CD4-positive, alpha-beta T cell treated with Interleukin-17A for 4 hours (primary cell): ENCODE data around the gene MRPL42.
"Not testable (repeated sequence)": the region's sequence is repeated elsewhere in the genome, so short reads cannot be mapped to it uniquely, and the experiment has no call there.

Source experiments
- DNase-seq: peaks from one replicate; pipeline ENCODE4 v3.0.0-alpha.2; 2020; ENCODE audit warnings: mixed read lengths

Gene MRPL42

GRCh38 chr12:93467351-93468007 is at the start of gene MRPL42:
TSS of gene MRPL42 (plus strand) at chr12:93467514. CDS start at chr12:93469286, 1,772 bp downstream.
- DNase-seq = peak; percentile 92

GRCh38 chr12:93417967-93418480 is 49.3 kb upstream of the MRPL42 start:
- DNase-seq = no peak

- DNase-seq = no peak
Measured at GRCh38 chr12:93419388-93420034, 47.8 kb upstream of the MRPL42 start.

DNA sequence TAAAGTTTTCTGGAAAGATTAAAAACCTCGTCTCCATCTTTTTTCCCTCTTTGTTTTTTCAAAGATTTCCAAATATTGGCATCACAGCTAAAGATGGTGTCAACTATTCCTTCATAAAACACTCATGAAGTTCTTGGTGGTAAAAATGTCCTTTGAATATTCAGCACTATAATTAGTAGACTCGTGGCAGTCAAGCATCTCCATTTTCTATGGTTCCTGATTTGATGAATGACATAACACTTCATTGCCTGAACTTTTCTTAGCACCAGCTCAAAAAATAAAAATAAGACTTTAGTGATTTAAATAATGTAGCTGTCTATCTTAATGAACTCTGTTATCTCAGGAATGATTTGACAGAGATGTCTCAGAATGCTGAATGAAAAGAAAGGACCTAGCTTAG is 45.3 kb upstream of the MRPL42 start:
- no peak for DNase-seq

GRCh38 chr12:93425736-93426411 is 41.4 kb upstream of the MRPL42 start:
- no peak for DNase-seq

- no peak for DNase-seq
Measured at GRCh38 chr12:93426412-93426805, 40.9 kb upstream of the MRPL42 start.

GRCh38 chr12:93427779-93428564 is 39.3 kb upstream of the MRPL42 start:
- DNase-seq = no peak

DNA sequence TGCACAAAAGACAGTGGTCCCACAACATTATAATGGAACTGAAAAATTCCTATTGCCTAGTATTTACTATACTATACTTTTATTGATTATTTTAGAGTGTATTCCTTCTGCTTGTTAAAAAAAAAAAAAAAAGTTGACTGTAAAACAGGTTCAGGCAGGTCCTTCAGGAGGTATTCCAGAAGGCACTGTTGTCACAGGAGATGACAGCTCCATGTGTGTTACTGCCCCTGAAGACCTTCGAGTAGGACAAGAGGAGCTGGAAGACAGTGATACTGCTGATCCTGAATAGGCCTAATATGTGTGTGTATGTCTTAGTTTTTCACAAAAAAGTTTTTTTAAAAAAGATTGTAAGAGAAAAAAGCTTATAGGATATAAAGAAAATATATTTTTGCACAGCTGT is 37.9 kb upstream of the MRPL42 start:
- no peak for DNase-seq

- DNase-seq = no peak
Measured at GRCh38 chr12:93429852-93430251, 37.5 kb upstream of the MRPL42 start.

DNA sequence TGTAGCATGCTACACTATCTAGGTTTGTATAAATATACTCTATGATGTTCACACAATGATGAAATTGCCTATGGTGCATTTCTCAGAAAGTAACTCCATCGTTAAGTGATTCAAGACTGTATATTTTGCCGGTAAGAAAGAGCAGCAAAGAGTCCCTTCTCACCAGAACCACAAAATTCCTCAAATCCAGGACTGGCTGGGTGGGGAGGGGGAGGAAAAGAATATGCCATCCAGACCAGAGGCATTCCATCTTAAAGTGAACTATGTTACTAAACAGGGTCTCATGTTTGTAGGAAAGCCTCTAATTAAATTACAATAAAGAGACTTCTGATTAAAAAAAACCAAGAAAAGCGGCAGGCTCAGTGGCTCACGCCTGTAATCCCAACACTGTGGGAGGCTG is 37.0 kb upstream of the MRPL42 start:
- no peak for DNase-seq

- DNase-seq = not testable (repeated sequence)
Measured at GRCh38 chr12:93432031-93432430, 35.3 kb upstream of the MRPL42 start.

- DNase-seq = no peak
Measured at GRCh38 chr12:93434256-93434865, 33.0 kb upstream of the MRPL42 start.

- DNase-seq = no peak
Measured at GRCh38 chr12:93438266-93439050, 28.9 kb upstream of the MRPL42 start.

GRCh38 chr12:93440043-93440835 is 27.1 kb upstream of the MRPL42 start:
- no peak for DNase-seq

DNA sequence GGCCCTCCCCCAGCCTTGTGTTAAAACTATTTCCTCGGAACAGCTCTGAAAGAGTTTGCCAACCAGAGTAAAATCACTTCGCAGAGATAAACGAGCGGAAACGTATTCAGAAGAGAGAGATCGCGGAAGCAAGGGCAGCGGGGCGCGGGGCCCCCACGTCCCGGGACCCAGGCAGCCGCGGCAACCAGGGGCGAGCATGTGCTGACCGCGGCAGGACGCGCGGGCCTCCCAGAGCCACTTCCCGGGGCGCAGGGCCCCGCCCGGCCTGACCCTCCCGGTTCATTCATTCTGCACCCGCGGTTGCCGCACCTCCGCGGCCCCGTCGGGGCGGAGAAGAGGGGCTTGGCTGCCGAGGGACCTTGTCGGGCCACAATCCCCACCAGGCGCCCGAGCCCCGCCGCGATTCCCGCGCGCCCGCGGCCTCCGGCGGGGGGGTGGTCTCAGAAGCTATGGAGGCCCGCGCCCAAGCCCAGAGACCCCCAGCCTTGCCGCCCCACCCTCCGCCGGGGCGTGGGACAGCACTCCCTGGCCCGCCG is 26.2 kb upstream of the MRPL42 start:
- DNase-seq = peak; percentile 53

DNA sequence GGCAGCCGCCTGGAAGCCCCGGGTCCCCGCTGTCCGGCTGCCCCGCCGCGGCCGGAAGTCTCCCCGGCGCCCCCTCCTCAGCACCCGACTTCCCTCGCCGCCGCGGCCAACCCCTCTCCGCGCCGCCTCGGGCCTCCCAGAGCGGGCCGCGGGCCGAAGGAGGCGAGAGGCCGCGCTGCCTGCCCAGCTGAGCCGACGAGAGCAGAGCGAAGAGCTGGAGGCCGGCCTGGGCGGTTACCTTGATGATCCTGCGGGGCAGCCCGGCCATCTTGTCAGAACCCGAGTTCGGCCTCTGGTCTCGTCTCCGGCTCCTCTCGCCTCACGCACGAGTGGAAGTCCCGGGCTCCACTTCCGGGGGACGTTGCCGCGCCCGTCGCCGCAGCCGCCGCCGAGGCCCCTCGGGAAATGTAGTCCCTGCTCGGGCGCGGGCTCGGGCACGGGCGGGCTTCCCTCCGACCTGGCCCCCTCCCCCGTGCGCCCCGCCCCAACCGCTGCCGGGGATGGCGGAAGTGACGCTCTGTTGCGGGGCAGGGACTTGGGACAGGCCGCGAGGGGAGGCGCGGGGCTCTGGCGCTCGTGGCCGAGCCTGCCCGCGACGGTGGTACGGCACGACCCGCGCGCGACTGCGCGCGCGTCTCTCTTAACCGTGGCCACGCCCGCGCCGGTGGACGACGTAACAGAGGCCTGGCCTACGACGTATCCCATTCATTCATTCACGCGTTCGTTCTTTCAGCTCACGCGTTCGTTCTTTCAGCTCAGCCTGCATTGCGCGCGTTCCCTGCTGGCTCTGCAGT is 25.5 kb upstream of the MRPL42 start, which contains the start of gene UBE2N:
TSS of gene UBE2N (minus strand) at position 331 of the 794 bp plus-strand sequence. CDS start at position 268, 63 bp downstream.
- peak; percentile 96 for DNase-seq

GRCh38 chr12:93442411-93443340 is 24.6 kb upstream of the MRPL42 start:
- no peak for DNase-seq

- DNase-seq = no peak
Measured at GRCh38 chr12:93443576-93443975, 23.7 kb upstream of the MRPL42 start.
